Measurements from ENCODE around the gene GAA.

GRCh38 chr17:80084773-80085172 lies 16.6 kb upstream of the GAA start:
- TF ChIP-seq MAFK (IDR thresholded peaks at IDR 0.05; ENCODE audit: low read depth, low read length) = no peak
- TF ChIP-seq POLR2A (IDR thresholded peaks at IDR 0.05; ENCODE audit: low read depth, low read length) = no peak
- no peak for TF ChIP-seq CTCF (conservative IDR thresholded peaks at IDR 0.05; ENCODE audit: low read depth, low read length)
- TF ChIP-seq RAD21 (IDR thresholded peaks at IDR 0.05; ENCODE audit: low read length) = no peak
- TF ChIP-seq MAZ (IDR thresholded peaks at IDR 0.05; ENCODE audit: borderline replicate concordance, low read depth, low read length) = no peak
- TF ChIP-seq CEBPB (IDR thresholded peaks at IDR 0.05; ENCODE audit: low read depth, low read length) = no peak
- no peak for TF ChIP-seq RFX5 (IDR thresholded peaks at IDR 0.05; ENCODE audit: low read depth, low read length)
- TF ChIP-seq, protein P1, sequence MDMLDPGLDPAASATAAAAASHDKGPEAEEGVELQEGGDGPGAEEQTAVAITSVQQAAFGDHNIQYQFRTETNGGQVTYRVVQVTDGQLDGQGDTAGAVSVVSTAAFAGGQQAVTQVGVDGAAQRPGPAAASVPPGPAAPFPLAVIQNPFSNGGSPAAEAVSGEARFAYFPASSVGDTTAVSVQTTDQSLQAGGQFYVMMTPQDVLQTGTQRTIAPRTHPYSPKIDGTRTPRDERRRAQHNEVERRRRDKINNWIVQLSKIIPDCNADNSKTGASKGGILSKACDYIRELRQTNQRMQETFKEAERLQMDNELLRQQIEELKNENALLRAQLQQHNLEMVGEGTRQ (IDR thresholded peaks at IDR 0.05; ENCODE audit: low read depth, low read length) = no peak
- TF ChIP-seq SMC3 (IDR thresholded peaks at IDR 0.05; ENCODE audit: low read depth, low read length) = no peak
- TF ChIP-seq BHLHE40 (IDR thresholded peaks at IDR 0.05; ENCODE audit: low read depth, low read length) = no peak
- no peak for TF ChIP-seq ELK1 (IDR thresholded peaks at IDR 0.05; ENCODE audit: borderline replicate concordance, low read depth, low read length)
- TF ChIP-seq RCOR1 (IDR thresholded peaks at IDR 0.05; ENCODE audit: insufficient replicate concordance, low read length) = no peak
- no peak for TF ChIP-seq FOS (IDR thresholded peaks at IDR 0.05; ENCODE audit: low read depth, low read length)
